Endodermal cell (in vitro differentiated cells): ENCODE data around the gene DACH1. TPM values are rescaled to one million over a fixed set of nuclear protein-coding genes. Genes with fewer than 3 reads are reported as not detected.

Experiments used
- DNase-seq: peaks from one replicate; pipeline ENCODE4 v3.0.0-alpha.2; 2017
- H3K27ac ChIP-seq: 2 replicates; pipeline ENCODE4 v1.5.1; 2013; ENCODE audit warnings: mild to moderate bottlenecking, low read depth, low read length, moderate library complexity
- H3K27me3 ChIP-seq: 2 replicates; pipeline ENCODE4 v1.6.1; 2013; ENCODE audit warnings: mild to moderate bottlenecking, low read length, moderate library complexity; ENCODE audit not compliant: insufficient read depth, control insufficient read depth, poor library complexity, severe bottlenecking
- H3K36me3 ChIP-seq: 2 replicates; pipeline ENCODE4 v1.7.0; 2013; ENCODE audit warnings: mild to moderate bottlenecking, low read length, moderate library complexity; ENCODE audit not compliant: control insufficient read depth, insufficient read depth
- H3K4me1 ChIP-seq: one replicate; pipeline ENCODE4 v1.7.0; 2013; ENCODE audit warnings: low read length; ENCODE audit not compliant: control insufficient read depth, insufficient read depth
- H3K4me3 ChIP-seq: 2 replicates; pipeline ENCODE4 v1.5.1; 2013; ENCODE audit warnings: mild to moderate bottlenecking, low read length, moderate library complexity
- H3K9ac ChIP-seq: 2 replicates; pipeline ENCODE4 v1.6.1; 2013; ENCODE audit warnings: mild to moderate bottlenecking, low read length, moderate library complexity; ENCODE audit not compliant: poor library complexity, severe bottlenecking; ENCODE audit errors: extremely low read depth
- H3K9me3 ChIP-seq: 2 replicates; pipeline ENCODE4 v1.6.1; 2013; ENCODE audit warnings: mild to moderate bottlenecking, low read length, moderate library complexity; ENCODE audit not compliant: control insufficient read depth
- H3K27ac Mint-ChIP-seq: 2 replicates; pipeline ENCODE4 v1.8.0; 2020; ENCODE audit warnings: mixed read lengths
- H3K27me3 Mint-ChIP-seq: 2 replicates; pipeline ENCODE4 v1.8.0; 2021; ENCODE audit warnings: mild to moderate bottlenecking, mixed read lengths; ENCODE audit not compliant: insufficient read depth
- H3K36me3 Mint-ChIP-seq: 2 replicates; pipeline ENCODE4 v1.8.0; 2020; ENCODE audit warnings: low read depth, mixed read lengths
- H3K4me1 Mint-ChIP-seq: 2 replicates; pipeline ENCODE4 v1.8.0; 2020; ENCODE audit warnings: mixed read lengths
- H3K4me3 Mint-ChIP-seq: 2 replicates; pipeline ENCODE4 v1.8.0; 2020; ENCODE audit warnings: mild to moderate bottlenecking, moderate library complexity, mixed read lengths
- H3K9me3 Mint-ChIP-seq: 2 replicates; pipeline ENCODE4 v1.8.0; 2020; ENCODE audit warnings: mild to moderate bottlenecking, mixed read lengths
- WGBS, 2 experiments: methylation state at CpG; one replicate each; pipeline versions ENCODE4 v1.1.5 to v1.1.7; 2013; ENCODE audit warnings: missing lambda C conversion rate in 2 of 2, mixed read lengths in 1 of 2; ENCODE audit not compliant: insufficient coverage in 1 of 2, insufficient read length in 1 of 2; 5-methylcytosine and 5-hydroxymethylcytosine counted together
- total RNA-seq, 2 donors: library from RNA; stranded (reverse); fragmentation: NEBNext Ultra II Directional in 1 of 2; extraction: Animal tissue kit (Norgen Biotek cat#: 25700) in 1 of 2; gene quantifications; 2 replicates in 1 of 2; 3 replicates in 1 of 2; pipeline ENCODE4 v1.2.1, GENCODE V29; 2021
- TF ChIP-seq, protein P1 (sequence below): fragments of 200-600 bp; sonication (generic); conservative IDR thresholded peaks from 2 replicates; pipeline ENCODE4 v1.5.0; 2021; ENCODE audit warnings: antibody characterized with exemption, mild to moderate bottlenecking

Gene DACH1
- total RNA-seq, 2 donors from 2014 or later: 0.81 to 1.2 TPM

DNA sequence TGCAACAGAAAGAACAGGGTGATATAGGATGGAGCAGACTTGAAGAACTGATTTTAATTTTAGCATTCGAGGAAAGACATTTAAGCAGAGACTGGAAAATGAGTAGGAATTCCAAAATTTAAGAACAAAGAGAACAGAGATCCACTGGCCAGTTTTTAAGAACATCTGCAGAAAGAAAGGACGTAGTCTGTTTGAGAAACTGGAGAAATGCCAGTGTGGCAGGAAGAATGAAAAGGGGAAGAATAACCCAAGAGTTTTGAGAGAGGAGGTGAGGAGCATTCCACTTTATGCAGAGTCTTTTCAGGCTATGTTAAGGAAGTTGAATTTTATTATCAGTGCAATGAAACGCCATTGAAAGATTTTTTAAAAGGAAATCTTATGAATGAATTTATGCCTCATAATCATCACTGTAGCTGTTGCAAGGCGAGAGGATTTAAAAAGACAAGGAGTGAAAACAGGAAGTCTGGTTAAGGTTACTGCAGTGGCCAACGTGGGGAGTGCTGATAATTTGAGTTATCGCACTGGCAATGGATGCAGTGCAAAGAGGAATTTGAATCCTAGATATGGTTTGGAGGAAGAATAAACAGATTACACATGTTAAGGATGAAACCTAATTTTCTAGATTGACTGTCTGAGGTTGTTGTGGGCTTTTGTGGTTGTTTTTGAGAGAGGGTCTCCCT lies 253.8 kb downstream of the DACH1 start:
- H3K4me3 ChIP-seq: no peak overlapping the region
- Mint-ChIP-seq H3K36me3 (no peaks in the 10 kb centered on the region), H3K27ac (no peak overlapping the region), H3K9me3 (peaks cover 2% of the 10 kb centered on the region), H3K4me3 (no peak overlapping the region), H3K4me1 (peaks cover 5% of the 10 kb centered on the region), H3K27me3 (no peaks in the 10 kb centered on the region)
- no peaks in the 10 kb centered on the region for H3K27me3 ChIP-seq
- no peak overlapping the region for H3K27ac ChIP-seq
- 88 to 95% methylated on average over 5 to 6 of the region's 6 CpGs for WGBS, 2 experiments
- TF ChIP-seq, protein P1, sequence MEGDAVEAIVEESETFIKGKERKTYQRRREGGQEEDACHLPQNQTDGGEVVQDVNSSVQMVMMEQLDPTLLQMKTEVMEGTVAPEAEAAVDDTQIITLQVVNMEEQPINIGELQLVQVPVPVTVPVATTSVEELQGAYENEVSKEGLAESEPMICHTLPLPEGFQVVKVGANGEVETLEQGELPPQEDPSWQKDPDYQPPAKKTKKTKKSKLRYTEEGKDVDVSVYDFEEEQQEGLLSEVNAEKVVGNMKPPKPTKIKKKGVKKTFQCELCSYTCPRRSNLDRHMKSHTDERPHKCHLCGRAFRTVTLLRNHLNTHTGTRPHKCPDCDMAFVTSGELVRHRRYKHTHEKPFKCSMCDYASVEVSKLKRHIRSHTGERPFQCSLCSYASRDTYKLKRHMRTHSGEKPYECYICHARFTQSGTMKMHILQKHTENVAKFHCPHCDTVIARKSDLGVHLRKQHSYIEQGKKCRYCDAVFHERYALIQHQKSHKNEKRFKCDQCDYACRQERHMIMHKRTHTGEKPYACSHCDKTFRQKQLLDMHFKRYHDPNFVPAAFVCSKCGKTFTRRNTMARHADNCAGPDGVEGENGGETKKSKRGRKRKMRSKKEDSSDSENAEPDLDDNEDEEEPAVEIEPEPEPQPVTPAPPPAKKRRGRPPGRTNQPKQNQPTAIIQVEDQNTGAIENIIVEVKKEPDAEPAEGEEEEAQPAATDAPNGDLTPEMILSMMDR: no peak
- peaks cover 3% of the 10 kb centered on the region for H3K4me1 ChIP-seq
- no peaks in the 10 kb centered on the region for H3K36me3 ChIP-seq
- H3K9ac ChIP-seq: no peak overlapping the region
- H3K9me3 ChIP-seq: no peaks in the 10 kb centered on the region
- no peak for DNase-seq

DNA sequence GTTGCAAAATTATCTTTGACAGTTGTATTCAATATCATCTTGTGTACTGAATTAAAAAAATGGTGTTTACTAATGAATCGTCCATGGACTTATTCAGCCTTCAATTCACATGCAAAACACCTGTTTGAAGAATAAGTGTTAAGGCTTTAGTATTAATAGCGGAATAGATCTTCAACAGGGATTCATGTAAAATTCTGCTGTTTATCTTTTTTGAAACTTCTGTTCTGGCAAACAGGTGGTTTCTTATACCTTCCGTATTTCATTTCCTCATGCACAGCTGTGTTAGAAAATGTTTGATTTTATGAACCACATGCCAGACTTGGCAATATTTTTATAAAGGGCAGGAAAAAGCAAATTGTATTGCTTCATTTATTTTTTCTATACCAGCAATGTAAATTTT lies 255.7 kb downstream of the DACH1 start:
- H3K36me3 ChIP-seq: no peaks in the 10 kb centered on the region
- Mint-ChIP-seq H3K27me3 (no peaks in the 10 kb centered on the region), H3K9me3 (no peaks in the 10 kb centered on the region), H3K36me3 (no peaks in the 10 kb centered on the region), H3K27ac (no peak overlapping the region), H3K4me1 (peaks cover 5% of the 10 kb centered on the region), H3K4me3 (no peak overlapping the region)
- H3K9me3 ChIP-seq: no peaks in the 10 kb centered on the region
- H3K27ac ChIP-seq: no peak overlapping the region
- WGBS, 2 experiments: 98% methylated on average over 3 of the region's 3 CpGs; no CpG with 5 or more reads in 1 of the 2 experiments
- H3K9ac ChIP-seq: no peak overlapping the region
- H3K4me1 ChIP-seq: peaks cover 3% of the 10 kb centered on the region
- no peak overlapping the region for H3K4me3 ChIP-seq
- TF ChIP-seq, protein P1: no peak
- DNase-seq: no peak
- H3K27me3 ChIP-seq: no peaks in the 10 kb centered on the region

DNA sequence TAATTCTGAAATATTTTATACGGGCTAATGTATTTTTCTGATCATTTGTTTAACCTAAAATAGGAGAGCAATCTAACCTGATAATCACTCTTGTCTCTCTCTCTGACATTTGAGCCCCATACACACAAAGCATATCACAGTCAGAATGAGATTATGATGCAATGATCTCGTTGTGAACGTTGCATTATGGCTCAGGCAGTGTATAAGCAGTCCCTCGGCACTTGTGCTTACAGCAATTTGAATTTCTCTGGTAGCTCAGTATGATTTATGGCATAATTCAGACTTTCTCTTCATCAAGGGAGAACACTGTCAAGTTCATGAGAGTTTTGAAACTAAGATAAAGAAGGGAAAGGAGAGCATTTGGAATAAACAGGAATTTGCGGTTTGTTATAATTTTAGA lies 256.1 kb downstream of the DACH1 start:
- Histone ChIP-seq H3K27me3 (no peaks in the 10 kb centered on the region), H3K36me3 (no peaks in the 10 kb centered on the region), H3K9ac (no peak overlapping the region), H3K4me3 (no peak overlapping the region), H3K4me1 (peaks cover 3% of the 10 kb centered on the region), H3K9me3 (no peaks in the 10 kb centered on the region), H3K27ac (no peak overlapping the region)
- H3K9me3 Mint-ChIP-seq: no peaks in the 10 kb centered on the region
- peaks cover 5% of the 10 kb centered on the region for H3K4me1 Mint-ChIP-seq
- H3K27ac Mint-ChIP-seq: no peak overlapping the region
- DNase-seq: no peak
- H3K36me3 Mint-ChIP-seq: no peaks in the 10 kb centered on the region
- 86 to 92% methylated on average over 4 of the region's 5 CpGs for WGBS, 2 experiments
- TF ChIP-seq, protein P1: no peak
- H3K27me3 Mint-ChIP-seq: no peaks in the 10 kb centered on the region
- no peak overlapping the region for H3K4me3 Mint-ChIP-seq
